Coronary artery (tissue), 2 donors: ENCODE results near the gene GIMAP2.
A peak's percentile ranks its signal among the peaks of the same experiment; 100 is the strongest.

ENCODE experiments used
- DNase-seq: peaks from one replicate; pipeline ENCODE4 v3.0.0-alpha.2; 2017; ENCODE audit warnings: low spot score
- H3K27ac ChIP-seq, 2 donors: fragments of 200-600 bp; sonication (generic); one replicate each; pipeline ENCODE4 v1.5.1; 2016 to 2019
- H3K4me3 ChIP-seq: fragments of 200-600 bp; sonication (generic); 2 replicates; pipeline ENCODE4 v1.5.1; 2016; ENCODE audit warnings: mild to moderate bottlenecking, moderate library complexity
- TF ChIP-seq, protein P1 (sequence below): fragments of 200-600 bp; sonication (generic); IDR thresholded peaks from one replicate; pipeline ENCODE4 v1.5.1; 2019; ENCODE audit warnings: antibody characterized with exemption

Gene GIMAP2

DNA sequence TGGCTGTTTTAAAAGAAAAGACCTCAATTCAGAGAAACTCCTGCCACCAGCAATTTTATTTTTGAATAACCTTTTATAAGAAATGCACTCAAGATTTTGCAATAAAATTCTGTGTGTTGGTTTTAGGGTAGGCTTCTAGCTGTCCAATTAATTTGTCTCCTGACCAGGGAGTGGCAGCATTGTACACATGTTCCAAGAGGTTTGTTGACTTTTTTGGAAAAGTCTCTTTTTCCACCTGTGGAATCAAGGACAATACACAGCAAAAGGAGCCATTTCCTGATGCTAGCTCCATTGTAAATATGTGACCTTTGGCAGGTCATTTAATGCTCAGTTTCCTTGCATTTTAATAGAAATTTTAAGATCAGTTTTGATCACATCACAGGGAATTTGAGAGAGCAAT, 53.5 kb downstream of the GIMAP2 start:
- peak overlapping the region; percentile 71 for H3K4me3 ChIP-seq
- no peak for DNase-seq
- peak overlapping the region in 1 of 2 donors; percentile 7 for H3K27ac ChIP-seq
- TF ChIP-seq, protein P1, sequence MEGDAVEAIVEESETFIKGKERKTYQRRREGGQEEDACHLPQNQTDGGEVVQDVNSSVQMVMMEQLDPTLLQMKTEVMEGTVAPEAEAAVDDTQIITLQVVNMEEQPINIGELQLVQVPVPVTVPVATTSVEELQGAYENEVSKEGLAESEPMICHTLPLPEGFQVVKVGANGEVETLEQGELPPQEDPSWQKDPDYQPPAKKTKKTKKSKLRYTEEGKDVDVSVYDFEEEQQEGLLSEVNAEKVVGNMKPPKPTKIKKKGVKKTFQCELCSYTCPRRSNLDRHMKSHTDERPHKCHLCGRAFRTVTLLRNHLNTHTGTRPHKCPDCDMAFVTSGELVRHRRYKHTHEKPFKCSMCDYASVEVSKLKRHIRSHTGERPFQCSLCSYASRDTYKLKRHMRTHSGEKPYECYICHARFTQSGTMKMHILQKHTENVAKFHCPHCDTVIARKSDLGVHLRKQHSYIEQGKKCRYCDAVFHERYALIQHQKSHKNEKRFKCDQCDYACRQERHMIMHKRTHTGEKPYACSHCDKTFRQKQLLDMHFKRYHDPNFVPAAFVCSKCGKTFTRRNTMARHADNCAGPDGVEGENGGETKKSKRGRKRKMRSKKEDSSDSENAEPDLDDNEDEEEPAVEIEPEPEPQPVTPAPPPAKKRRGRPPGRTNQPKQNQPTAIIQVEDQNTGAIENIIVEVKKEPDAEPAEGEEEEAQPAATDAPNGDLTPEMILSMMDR, result no peak

DNA sequence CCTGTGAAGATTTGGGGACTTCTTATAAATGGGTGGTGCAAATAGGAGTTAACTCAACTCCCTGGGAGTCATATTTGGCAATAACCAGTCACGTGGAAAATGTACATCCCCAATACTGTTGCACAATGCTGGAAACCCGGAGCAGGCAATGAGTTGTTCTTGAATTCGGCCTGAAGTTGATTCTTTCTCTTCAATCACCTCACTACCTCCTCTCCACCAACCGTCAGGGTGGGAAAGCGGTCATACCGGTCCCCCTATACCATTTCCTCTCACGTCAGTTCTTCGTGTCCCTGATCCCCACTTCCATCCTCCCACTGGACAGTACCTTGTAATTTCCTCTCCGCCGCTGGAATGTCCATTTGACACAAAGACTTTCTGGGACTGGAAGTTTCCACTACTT, 54.5 kb downstream of the GIMAP2 start:
- DNase-seq, result no peak
- Histone ChIP-seq H3K27ac (no peak overlapping the region), H3K4me3 (peak overlapping the region; percentile 71)
- TF ChIP-seq, protein P1, result no peak

DNA sequence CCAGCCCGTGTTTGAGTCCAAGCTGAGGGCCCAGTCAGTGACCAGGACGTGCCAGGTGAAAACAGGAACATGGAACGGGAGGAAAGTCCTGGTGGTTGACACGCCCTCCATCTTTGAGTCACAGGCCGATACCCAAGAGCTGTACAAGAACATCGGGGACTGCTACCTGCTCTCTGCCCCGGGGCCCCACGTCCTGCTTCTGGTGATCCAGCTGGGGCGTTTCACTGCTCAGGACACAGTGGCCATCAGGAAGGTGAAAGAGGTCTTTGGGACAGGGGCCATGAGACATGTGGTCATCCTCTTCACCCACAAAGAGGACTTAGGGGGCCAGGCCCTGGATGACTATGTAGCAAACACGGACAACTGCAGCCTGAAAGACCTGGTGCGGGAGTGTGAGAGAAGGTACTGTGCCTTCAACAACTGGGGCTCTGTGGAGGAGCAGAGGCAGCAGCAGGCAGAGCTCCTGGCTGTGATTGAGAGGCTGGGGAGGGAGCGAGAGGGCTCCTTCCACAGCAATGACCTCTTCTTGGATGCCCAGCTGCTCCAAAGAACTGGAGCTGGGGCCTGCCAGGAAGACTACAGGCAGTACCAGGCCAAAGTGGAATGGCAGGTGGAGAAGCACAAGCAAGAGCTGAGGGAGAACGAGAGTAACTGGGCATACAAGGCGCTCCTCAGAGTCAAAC, 56.9 kb downstream of the GIMAP2 start:
- H3K4me3 ChIP-seq, result no peak overlapping the region
- H3K27ac ChIP-seq, result no peak overlapping the region
- TF ChIP-seq, protein P1, result no peak
- DNase-seq, result no peak
